HepG2 (cell line): ENCODE measurements around the gene HID1. TPM values are rescaled to one million over a fixed set of nuclear protein-coding genes. Genes with fewer than 3 reads are reported as not detected.

Source experiments
- CAMTA2 ChIP-seq: sonication (generic); formaldehyde crosslinking; IDR thresholded peaks from 2 replicates; pipeline ENCODE4 v1.4.0; 2020; ENCODE audit warnings: mild to moderate bottlenecking, missing genetic modification reagents, borderline replicate concordance
- GRHL1 ChIP-seq: sonication (generic); formaldehyde crosslinking; conservative IDR thresholded peaks from 2 replicates; pipeline ENCODE4 v1.8.0; 2022; ENCODE audit warnings: missing genetic modification reagents
- HNRNPLL ChIP-seq: fragments of 200-400 bp; formaldehyde crosslinking; IDR thresholded peaks from 2 replicates; pipeline ENCODE4 v1.6.1; 2017; ENCODE audit warnings: mild to moderate bottlenecking, low read depth, low read length; ENCODE audit not compliant: poor library complexity, severe bottlenecking
- IRF2 ChIP-seq: IDR thresholded peaks from 2 replicates; pipeline ENCODE4 v1.6.1; 2018; ENCODE audit warnings: missing genetic modification reagents, missing compliant biosample characterization
- KLF9 ChIP-seq: IDR thresholded peaks from 2 replicates; pipeline ENCODE4 v1.6.1; 2016; ENCODE audit warnings: low read depth
- MAFG ChIP-seq: sonication (generic); formaldehyde crosslinking; IDR thresholded peaks from 2 replicates; pipeline ENCODE4 v1.5.1; 2020; ENCODE audit warnings: mild to moderate bottlenecking, missing genetic modification reagents
- MIER2 ChIP-seq: IDR thresholded peaks from 2 replicates; pipeline ENCODE4 v1.6.1; 2016; ENCODE audit warnings: missing biosample characterization, missing genetic modification reagents
- MTF2 ChIP-seq: sonication (generic); formaldehyde crosslinking; IDR thresholded peaks from 2 replicates; pipeline ENCODE4 v1.5.0; 2020; ENCODE audit warnings: missing genetic modification reagents, borderline replicate concordance
- NFIB ChIP-seq: sonication (generic); formaldehyde crosslinking; IDR thresholded peaks from 2 replicates; pipeline ENCODE4 v1.9.0; 2021; ENCODE audit warnings: missing genetic modification reagents, mild to moderate bottlenecking, borderline replicate concordance
- POLR2AphosphoS2 ChIP-seq: IDR thresholded peaks from 2 replicates; pipeline ENCODE4 v1.6.1; 2011; ENCODE audit warnings: low read depth, low read length, improper control_type of control experiment
- REPIN1 ChIP-seq: sonication (generic); formaldehyde crosslinking; IDR thresholded peaks from 2 replicates; pipeline ENCODE4 v1.8.0; 2022; ENCODE audit warnings: missing genetic modification reagents, low read depth, mild to moderate bottlenecking, borderline replicate concordance
- RFXAP ChIP-seq: sonication (generic); formaldehyde crosslinking; IDR thresholded peaks from 2 replicates; pipeline ENCODE4 v1.4.0; 2020; ENCODE audit warnings: missing genetic modification reagents, borderline replicate concordance
- ZHX1 ChIP-seq: sonication (generic); formaldehyde crosslinking; IDR thresholded peaks from 2 replicates; pipeline ENCODE4 v1.8.1; 2022; ENCODE audit warnings: low read depth, mild to moderate bottlenecking, missing genetic modification reagents
- ZNF235 ChIP-seq: sonication (generic); formaldehyde crosslinking; IDR thresholded peaks from 2 replicates; pipeline ENCODE4 v1.8.1; 2023; ENCODE audit warnings: mild to moderate bottlenecking, missing genetic modification reagents, borderline replicate concordance
- ZNF513 ChIP-seq: sonication (generic); formaldehyde crosslinking; conservative IDR thresholded peaks from 2 replicates; pipeline ENCODE4 v1.5.0; 2020; ENCODE audit warnings: missing genetic modification reagents
- ZNF772 ChIP-seq: sonication (generic); formaldehyde crosslinking; IDR thresholded peaks from 2 replicates; pipeline ENCODE4 v1.5.0; 2020; ENCODE audit warnings: mild to moderate bottlenecking, missing genetic modification reagents
- ZNF775 ChIP-seq: sonication (generic); formaldehyde crosslinking; IDR thresholded peaks from 2 replicates; pipeline ENCODE4 v1.4.0; 2020; ENCODE audit warnings: missing genetic modification reagents, mild to moderate bottlenecking, moderate library complexity, borderline replicate concordance
- polyA plus RNA-seq, 8 experiments: library from polyadenylated mRNA; depleted of rRNA in 3 of 8; stranded (reverse) in 7 of 8; unstranded in 1 of 8; fragments of >200 nt; fragmentation: Illumina TruSeq in 4 of 8; extraction: Trizol in 4 of 8; gene quantifications; 2 replicates each; pipeline versions ENCODE4 v1.2.1 to v1.2.3, GENCODE V29; 2011 to 2016; ENCODE audit warnings: low read depth in 4 of 8, missing spikeins in 1 of 8, mixed read lengths in 1 of 8; ENCODE audit not compliant: insufficient read depth in 1 of 8
- total RNA-seq, 5 experiments: library from RNA; depleted of rRNA; stranded (reverse); fragments of >200 nt; fragmentation: Illumina TruSeq; extraction: Trizol; gene quantifications; 2 replicates each; pipeline ENCODE4 v1.2.3, GENCODE V29; 2016; ENCODE audit warnings: low read depth in 1 of 5
- TF ChIP-seq, protein P1 (sequence below): sonication (generic); formaldehyde crosslinking; IDR thresholded peaks from 2 replicates; pipeline ENCODE4 v1.9.0; 2022; ENCODE audit warnings: missing genetic modification reagents, mild to moderate bottlenecking, borderline replicate concordance
- TF ChIP-seq, protein P2 (sequence below): sonication (generic); formaldehyde crosslinking; IDR thresholded peaks from 2 replicates; pipeline ENCODE4 v1.4.0; 2020; ENCODE audit warnings: mild to moderate bottlenecking, missing genetic modification reagents

Gene HID1
- total and polyA plus RNA-seq, 2 of the 13 experiments (the other 11 are each of a cell fraction or from before 2014, with no cell fraction given), result 2.1 to 10.6 TPM

DNA sequence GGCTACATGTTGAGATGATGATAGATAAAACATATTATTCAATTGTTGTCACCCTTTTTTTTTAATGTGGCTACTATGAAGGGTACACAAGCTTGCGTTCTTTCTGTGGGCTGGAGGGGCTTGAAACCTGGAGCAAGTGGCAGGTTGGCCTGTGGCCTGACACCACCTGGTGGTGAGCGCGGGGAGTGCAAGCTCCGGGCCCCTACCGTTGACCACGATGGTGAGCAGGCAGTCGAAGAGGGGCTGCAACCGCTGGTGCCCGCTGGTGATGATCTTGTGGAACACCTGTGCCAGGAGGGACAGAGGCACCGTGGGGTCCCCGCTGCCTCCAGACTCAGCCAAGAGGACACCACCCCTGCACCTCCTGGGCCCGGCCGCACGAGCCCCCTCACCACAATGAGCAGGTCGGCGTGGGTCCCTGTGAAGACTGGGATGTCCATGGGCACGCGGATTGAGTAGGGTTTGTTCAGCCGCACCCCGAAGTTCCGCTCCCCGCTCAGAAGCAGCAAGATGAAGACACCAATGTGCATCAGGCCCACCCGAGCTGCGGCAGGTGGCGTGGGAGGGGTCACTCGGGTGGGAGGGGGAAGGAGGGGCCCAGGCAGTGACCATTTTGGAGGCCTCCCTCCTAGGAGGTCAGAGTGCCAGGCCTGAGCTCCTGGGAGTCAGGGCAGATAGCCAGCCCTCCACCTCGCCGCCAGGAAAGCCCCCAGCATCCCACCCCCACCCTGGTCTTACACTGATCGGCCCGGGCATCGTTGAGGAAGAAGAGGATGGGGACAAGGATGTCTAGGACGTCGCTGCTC, 14.4 kb downstream of the HID1 start (continued):
- TF ChIP-seq ZHX1, result no peak
- no peak for TF ChIP-seq ZNF235
- TF ChIP-seq GRHL1 (CRISPR knock-in tag), result no peak
- TF ChIP-seq HNRNPLL, result peak; percentile 29
- no peak for TF ChIP-seq ZNF775 (CRISPR knock-in tag)
- TF ChIP-seq MAFG (CRISPR knock-in tag), result no peak
- TF ChIP-seq, protein P1, sequence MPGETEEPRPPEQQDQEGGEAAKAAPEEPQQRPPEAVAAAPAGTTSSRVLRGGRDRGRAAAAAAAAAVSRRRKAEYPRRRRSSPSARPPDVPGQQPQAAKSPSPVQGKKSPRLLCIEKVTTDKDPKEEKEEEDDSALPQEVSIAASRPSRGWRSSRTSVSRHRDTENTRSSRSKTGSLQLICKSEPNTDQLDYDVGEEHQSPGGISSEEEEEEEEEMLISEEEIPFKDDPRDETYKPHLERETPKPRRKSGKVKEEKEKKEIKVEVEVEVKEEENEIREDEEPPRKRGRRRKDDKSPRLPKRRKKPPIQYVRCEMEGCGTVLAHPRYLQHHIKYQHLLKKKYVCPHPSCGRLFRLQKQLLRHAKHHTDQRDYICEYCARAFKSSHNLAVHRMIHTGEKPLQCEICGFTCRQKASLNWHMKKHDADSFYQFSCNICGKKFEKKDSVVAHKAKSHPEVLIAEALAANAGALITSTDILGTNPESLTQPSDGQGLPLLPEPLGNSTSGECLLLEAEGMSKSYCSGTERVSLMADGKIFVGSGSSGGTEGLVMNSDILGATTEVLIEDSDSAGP (CRISPR knock-in tag), result peak; percentile 31; the same call in 1 of the 2 replicates
- no peak for TF ChIP-seq ZNF513
- TF ChIP-seq NFIB, result no peak
- TF ChIP-seq REPIN1 (CRISPR knock-in tag), result no peak
- no peak for TF ChIP-seq ZNF772 (CRISPR knock-in tag)
- no peak for TF ChIP-seq POLR2AphosphoS2
- TF ChIP-seq MIER2, result 0 out of 2 replicates have a peak, but pooled peaks have one; percentile 41
- no peak for TF ChIP-seq KLF9
- no peak for TF ChIP-seq CAMTA2 (CRISPR knock-in tag)
- TF ChIP-seq, protein P2, sequence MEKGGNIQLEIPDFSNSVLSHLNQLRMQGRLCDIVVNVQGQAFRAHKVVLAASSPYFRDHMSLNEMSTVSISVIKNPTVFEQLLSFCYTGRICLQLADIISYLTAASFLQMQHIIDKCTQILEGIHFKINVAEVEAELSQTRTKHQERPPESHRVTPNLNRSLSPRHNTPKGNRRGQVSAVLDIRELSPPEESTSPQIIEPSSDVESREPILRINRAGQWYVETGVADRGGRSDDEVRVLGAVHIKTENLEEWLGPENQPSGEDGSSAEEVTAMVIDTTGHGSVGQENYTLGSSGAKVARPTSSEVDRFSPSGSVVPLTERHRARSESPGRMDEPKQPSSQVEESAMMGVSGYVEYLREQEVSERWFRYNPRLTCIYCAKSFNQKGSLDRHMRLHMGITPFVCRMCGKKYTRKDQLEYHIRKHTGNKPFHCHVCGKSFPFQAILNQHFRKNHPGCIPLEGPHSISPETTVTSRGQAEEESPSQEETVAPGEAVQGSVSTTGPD (CRISPR knock-in tag), result no peak
- TF ChIP-seq MTF2 (CRISPR knock-in tag), result no peak
- peak; percentile 50; the same call in 1 of the 2 replicates for TF ChIP-seq RFXAP (CRISPR knock-in tag)
- 0 out of 2 replicates have a peak, but pooled peaks have one; percentile 26 for TF ChIP-seq IRF2 (CRISPR knock-in tag)
